ENCODE results near the gene MEX3C.

MEX3C gene

GRCh38 chr18:51197661-51198424 is at the start of gene MEX3C:
Gene MEX3C (minus strand): TSS chr18:51197681. CDS start chr18:51197320, 361 bp downstream.
- ATAC-seq (peak; percentile 84), DNase-seq (peak; percentile 100)

DNA sequence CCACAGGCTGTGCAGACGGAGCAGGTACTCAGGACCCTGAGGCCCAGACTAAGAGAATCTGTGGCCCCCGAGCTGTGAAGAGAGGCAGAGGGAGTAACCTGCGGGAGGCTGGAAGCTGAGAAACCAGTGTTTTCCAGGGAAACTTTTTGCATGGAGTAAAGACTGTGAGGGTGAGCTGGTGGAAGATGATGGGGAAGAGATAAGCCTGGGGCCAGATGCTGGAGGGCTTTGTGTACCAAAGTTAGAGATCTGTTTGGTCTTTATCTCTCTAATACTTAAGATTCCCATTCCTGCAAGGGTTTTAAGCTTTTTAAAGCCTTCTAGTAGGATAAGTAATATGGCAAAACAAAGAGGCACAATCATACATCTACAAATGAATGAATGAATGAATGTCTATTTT is 43.7 kb upstream of the MEX3C start:
- ATAC-seq (no peak), DNase-seq (no peak)

DNA sequence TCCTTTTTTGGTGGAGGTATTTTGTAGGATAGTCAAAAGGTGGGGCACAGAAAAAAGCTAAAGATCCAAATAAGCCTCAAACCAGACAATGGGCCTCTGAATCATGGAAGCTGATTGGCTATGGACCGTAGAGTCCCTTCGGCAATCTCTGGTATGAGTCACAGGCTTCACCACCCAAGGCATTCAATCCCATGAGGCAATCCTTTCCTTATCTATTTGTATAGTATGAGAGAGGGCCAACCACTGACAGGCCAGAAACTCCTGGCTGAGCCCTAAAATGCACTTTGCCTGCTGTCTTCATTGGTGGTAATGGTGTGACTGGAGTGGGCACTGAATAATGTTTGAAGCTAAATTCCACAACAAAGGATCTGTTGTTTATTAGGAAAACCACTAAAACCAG is 38.7 kb upstream of the MEX3C start:
- peak; percentile 58 for ATAC-seq
- no peak for DNase-seq

DNA sequence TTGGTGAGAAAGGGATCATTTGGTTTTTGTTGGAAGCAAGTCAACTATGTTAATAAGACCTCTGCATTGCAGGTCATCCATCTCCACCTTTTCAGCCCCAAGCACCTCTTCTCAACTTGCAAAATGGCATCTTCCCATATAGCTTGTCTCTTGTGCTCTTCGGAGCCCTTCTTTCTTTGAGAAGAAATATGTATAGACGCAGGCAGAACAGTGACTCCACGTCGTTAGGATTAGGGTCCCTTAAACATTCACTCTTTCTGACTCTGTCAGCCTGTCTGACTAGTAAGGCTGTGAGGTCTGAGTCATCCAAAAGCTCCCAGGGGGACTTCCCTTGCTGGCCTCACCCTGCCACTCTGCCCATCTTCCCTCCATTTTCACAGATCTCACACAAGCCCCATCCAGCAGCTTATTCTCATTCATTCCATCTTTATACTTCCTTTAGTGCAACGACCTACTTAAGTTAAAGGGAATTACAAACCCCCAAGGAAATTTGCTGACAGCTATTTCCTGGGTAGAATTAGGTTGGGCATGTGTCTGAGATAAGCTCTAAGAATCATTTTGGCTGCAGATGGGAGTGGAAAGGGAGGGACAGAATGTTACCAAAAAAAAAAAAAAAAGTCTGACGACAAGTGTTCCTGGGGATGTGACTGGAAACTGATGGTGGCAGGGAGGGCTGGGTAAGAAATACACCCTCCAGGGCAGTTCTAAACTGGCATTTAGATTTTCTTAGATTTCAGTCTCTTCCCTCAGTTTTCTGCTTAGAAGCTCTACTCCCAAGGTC is 37.7 kb upstream of the MEX3C start:
- peak; percentile 59 for DNase-seq
- peak; percentile 97 for ATAC-seq

- peak; percentile 15 for DNase-seq
- peak; percentile 40 for ATAC-seq
These were observed 36.9 kb upstream of the MEX3C start for GRCh38 chr18:51234117-51235008.

DNA sequence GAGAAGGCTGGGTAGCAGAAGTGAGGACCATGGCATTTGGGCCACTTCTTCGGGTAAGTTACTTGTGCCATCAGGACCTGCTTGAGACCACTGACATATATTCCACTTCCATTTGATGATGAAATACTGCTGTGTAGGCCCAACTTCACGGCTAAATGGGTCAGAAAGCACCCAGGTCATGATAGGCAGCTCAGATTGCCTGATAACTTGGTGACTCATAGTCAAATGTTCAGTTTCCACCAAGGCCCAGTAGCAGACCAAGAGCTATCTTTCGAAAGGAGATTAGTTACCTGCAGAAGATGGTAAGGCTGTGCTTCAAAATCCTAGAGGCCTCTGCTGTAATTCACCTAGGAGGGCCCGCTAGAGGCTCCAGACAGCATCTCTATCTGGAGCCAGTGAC is 31.8 kb upstream of the MEX3C start:
- ATAC-seq (no peak), DNase-seq (no peak)

DNA sequence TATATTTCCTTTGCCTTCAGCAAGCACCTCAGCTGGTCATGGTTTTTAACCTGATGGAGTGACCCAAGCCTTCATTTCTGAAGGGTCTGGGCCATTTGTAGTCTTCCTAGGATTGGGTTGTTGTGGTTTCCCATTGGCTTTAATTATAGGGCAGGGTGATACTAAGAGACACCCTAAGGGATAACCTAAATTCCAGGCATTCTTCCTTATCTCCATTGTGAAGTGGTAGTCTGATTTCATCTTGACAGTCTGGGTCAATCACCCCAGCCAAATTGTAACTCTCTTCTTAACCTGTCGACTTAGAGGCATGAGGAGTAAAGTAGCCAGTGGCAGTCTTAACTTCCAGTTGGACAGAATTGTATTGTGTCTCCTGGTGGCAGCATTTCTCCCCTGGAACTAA is 30.2 kb upstream of the MEX3C start:
- no peak for ATAC-seq
- no peak for DNase-seq

- no peak for ATAC-seq
- DNase-seq = no peak
These were observed 29.3 kb upstream of the MEX3C start for GRCh38 chr18:51226587-51227350.

GRCh38 chr18:51226068-51226467 is 28.6 kb upstream of the MEX3C start:
- no peak for ATAC-seq

GRCh38 chr18:51212606-51213005 is 15.1 kb upstream of the MEX3C start:
- ATAC-seq = no peak

More at GRCh38 chr18:51226068-51226467, 28.6 kb upstream of the MEX3C start:
- no peak for DNase-seq

DNA sequence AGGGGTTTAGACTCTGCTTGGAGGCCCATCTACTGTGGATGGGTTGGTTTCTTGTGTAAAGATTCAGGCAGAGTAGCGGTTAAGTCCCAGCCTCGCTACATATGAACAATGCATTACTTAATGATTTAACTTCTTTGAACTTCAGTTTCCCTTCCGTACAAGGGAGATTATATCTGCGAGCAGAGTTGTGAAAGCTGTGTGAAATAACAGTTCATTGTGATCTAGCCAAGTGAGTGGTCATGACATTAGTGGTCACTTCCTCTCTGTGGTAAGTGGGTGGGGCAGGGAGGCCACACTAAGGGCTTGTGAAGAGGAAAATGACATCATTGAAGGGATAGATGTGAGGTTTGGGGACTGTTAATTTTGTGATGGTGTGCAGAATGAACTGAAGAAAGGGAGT is 14.1 kb upstream of the MEX3C start:
- ATAC-seq = peak; percentile 97
- peak; percentile 63 for DNase-seq

More at GRCh38 chr18:51212606-51213005, 15.1 kb upstream of the MEX3C start:
- DNase-seq = no peak

GRCh38 chr18:51196811-51197660 is 445 bp downstream of the MEX3C start:
- ATAC-seq (peak; percentile 0), DNase-seq (peak; percentile 54)

GRCh38 chr18:51196118-51196810 is 1.2 kb downstream of the MEX3C start:
- ATAC-seq (peak; percentile 4), DNase-seq (peak; percentile 72)

- peak; percentile 32 for DNase-seq
- ATAC-seq = no peak
These were observed 1.9 kb downstream of the MEX3C start for GRCh38 chr18:51195451-51196117.

DNA sequence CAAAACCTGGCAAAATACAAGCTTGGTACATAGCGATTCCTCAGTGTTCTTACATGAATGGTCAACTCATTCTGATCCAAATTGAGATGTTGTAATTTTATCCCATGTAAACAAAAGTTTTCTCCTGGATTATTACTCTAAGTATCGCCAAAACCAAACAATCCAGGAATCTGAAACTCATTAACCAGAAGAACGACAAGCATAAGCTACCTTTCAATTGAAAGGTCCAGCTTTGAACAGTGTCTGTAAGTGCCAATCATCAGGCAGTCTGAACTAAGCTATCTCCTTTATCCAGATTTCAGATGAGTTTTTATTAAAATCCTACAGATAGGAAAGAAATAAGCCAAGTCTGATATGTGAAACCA is 2.4 kb downstream of the MEX3C start:
- ATAC-seq = no peak

GRCh38 chr18:51194604-51195003 is 2.9 kb downstream of the MEX3C start:
- ATAC-seq = no peak
- no peak for DNase-seq

More for the DNA sequence above, 2.4 kb downstream of the MEX3C start:
- DNase-seq = no peak

DNA sequence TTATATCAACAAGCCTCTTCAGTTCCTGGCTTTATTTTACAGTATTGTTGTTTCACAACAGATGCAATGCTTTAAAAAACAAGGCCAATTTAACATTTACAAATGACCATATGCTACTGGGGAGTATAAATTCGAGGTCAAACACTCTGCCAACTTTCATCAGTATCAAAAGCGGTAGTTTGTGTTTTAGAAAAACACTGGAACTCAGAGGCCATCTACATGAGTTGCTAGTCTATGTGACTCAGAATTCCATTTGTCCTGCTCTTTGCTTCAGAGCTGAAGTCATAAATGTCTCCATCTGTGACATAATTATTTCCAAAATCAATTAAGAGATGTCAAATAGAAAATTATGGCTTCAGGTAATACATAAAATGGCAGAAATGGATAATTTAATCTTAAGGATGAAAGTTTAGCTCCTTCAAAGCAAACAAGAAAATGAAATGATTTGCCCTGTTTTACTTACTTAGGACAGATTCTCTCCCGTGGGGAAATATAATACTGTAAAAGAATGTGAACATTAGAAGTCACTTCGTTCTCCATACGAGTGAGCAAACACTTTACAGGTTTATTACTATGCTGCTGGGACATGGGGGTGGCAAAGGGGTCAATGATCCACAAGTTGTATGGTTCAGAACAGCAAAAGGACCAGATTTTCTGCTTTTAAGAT is 3.7 kb downstream of the MEX3C start:
- no peak for DNase-seq
- no peak for ATAC-seq

GRCh38 chr18:51192696-51193095 is 4.8 kb downstream of the MEX3C start:
- ATAC-seq = no peak
- no peak for DNase-seq

DNA sequence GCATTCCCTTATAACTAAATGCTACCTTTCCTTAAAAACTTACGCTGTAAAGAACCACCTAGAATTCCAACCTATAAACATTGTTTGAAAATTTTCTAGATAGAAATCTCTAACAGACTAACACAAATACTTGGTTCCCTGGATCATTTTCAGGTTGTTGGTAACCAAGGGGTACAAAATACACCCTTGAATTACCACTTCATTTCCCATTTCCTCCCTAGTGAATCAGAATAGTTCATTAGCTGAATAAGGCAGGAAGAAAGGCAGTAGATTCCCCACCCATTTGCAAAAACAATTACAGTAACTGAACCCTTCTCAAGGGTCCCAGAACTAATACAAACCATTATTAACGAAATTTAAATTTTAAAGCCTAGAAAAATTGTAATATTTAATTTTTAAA is 5.5 kb downstream of the MEX3C start:
- DNase-seq = no peak
- ATAC-seq = no peak

Measured in stimulated activated naive CD8-positive, alpha-beta T cell treated with anti-CD3 and anti-CD28 coated beads, Interleukin-15, Interleukin-2, amounts not matched to agents 100 U/mL and 50 U/mL, for 24 hours (primary cell).